HG03521 (cell line): Measurements from ENCODE around the gene FAM53B.

Source experiments
- ATAC-seq: cut with Tn5 transposase; IDR thresholded peaks from one replicate; pipeline ENCODE4 v1.9.1; 2021; ENCODE audit warnings: mild to moderate bottlenecking, moderate library complexity; ENCODE audit not compliant: unreplicated experiment

Gene FAM53B

GRCh38 chr10:124667425-124668345 is 76.5 kb downstream of the FAM53B start:
- ATAC-seq: no peak

GRCh38 chr10:124666494-124666893 is 77.7 kb downstream of the FAM53B start:
- ATAC-seq: no peak

- ATAC-seq: no peak
Measured at GRCh38 chr10:124665980-124666379, 78.2 kb downstream of the FAM53B start.

GRCh38 chr10:124665558-124665957 is 78.6 kb downstream of the FAM53B start:
- ATAC-seq: no peak

GRCh38 chr10:124665091-124665490 is 79.1 kb downstream of the FAM53B start:
- no peak for ATAC-seq

GRCh38 chr10:124663766-124664360 is 80.3 kb downstream of the FAM53B start:
- no peak for ATAC-seq

- ATAC-seq: no peak
Measured at GRCh38 chr10:124663228-124663627, 81.0 kb downstream of the FAM53B start.

GRCh38 chr10:124661660-124662180 is 82.5 kb downstream of the FAM53B start:
- no peak for ATAC-seq

- ATAC-seq: no peak
Measured at GRCh38 chr10:124660404-124661125, 83.6 kb downstream of the FAM53B start.

GRCh38 chr10:124659380-124659779 is 84.8 kb downstream of the FAM53B start:
- ATAC-seq: no peak

GRCh38 chr10:124658591-124659242 is 85.5 kb downstream of the FAM53B start:
- no peak for ATAC-seq

- no peak for ATAC-seq
Measured at GRCh38 chr10:124657806-124658205, 86.4 kb downstream of the FAM53B start.

GRCh38 chr10:124656541-124656940 is 87.6 kb downstream of the FAM53B start:
- no peak for ATAC-seq

GRCh38 chr10:124656113-124656490 is 88.1 kb downstream of the FAM53B start:
- ATAC-seq: no peak

GRCh38 chr10:124655191-124656112 is 88.7 kb downstream of the FAM53B start:
- no peak for ATAC-seq

- ATAC-seq: no peak
Measured at GRCh38 chr10:124654686-124655085, 89.5 kb downstream of the FAM53B start.

GRCh38 chr10:124653811-124654651 is 90.1 kb downstream of the FAM53B start:
- ATAC-seq: no peak

- ATAC-seq: no peak
Measured at GRCh38 chr10:124653311-124653710, 90.9 kb downstream of the FAM53B start.

GRCh38 chr10:124652701-124653100 is 91.5 kb downstream of the FAM53B start:
- ATAC-seq: no peak
